GM23248 (cell line): Measurements from ENCODE around the gene NARF.

Experiments
- EZH2 ChIP-seq: fragments of 200-600 bp; sonication (generic); IDR thresholded peaks from 2 replicates; pipeline ENCODE4 v1.6.1; 2018; ENCODE audit warnings: antibody characterized with exemption, mild to moderate bottlenecking; ENCODE audit not compliant: insufficient read depth, poor library complexity, severe bottlenecking
- EZH2phosphoT487 ChIP-seq: fragments of 200-600 bp; sonication (generic); IDR thresholded peaks from 2 replicates; pipeline ENCODE4 v1.6.1; 2018; ENCODE audit warnings: antibody characterized with exemption, moderate library complexity, mild to moderate bottlenecking, low read depth; ENCODE audit not compliant: insufficient read depth

DNA sequence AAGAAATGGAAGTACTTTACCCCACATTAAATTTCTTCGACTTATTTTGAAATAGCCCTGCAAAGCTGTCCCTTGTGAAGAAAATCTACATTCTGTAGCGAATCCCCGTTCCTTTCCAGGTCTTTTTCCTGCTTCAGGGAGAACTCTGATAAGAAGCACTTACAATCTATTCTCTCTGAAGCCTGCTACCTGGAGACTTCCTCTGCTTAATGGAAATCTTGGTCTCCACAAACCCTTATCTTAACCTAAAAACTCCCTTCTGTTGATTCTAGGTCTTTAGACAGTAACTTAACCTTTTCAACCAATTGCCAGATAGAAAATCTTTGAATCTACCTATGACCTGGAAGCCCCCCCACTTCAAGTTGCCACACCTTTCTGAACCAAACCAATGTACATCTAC is 6.4 kb upstream of the NARF start:
- no peak for TF ChIP-seq EZH2phosphoT487
- TF ChIP-seq EZH2, result no peak
